Esophagus squamous epithelium (tissue), 4 donors: ENCODE results near the gene CSMD2.

Source experiments
- POLR2A ChIP-seq, 4 donors: fragments of 450-650 bp; IDR thresholded peaks; one replicate each; pipeline ENCODE4 v1.6.1; 2017; ENCODE audit warnings: antibody characterized with exemption in 4 of 4, mild to moderate bottlenecking in 4 of 4, moderate library complexity in 3 of 4
- TF ChIP-seq, protein P1 (sequence below), 6 experiments: fragments of 450-650 bp in 4 of 6; fragments of 200-600 bp in 2 of 6; sonication (generic) in 2 of 6; IDR thresholded peaks; one replicate each; pipeline ENCODE4 v1.5.1; 2016 to 2019; ENCODE audit warnings: antibody characterized with exemption in 6 of 6, mild to moderate bottlenecking in 4 of 6, moderate library complexity in 4 of 6

GRCh38 chr1:33741749-33742148 is 423.3 kb downstream of the CSMD2 start:
- TF ChIP-seq, protein P1, sequence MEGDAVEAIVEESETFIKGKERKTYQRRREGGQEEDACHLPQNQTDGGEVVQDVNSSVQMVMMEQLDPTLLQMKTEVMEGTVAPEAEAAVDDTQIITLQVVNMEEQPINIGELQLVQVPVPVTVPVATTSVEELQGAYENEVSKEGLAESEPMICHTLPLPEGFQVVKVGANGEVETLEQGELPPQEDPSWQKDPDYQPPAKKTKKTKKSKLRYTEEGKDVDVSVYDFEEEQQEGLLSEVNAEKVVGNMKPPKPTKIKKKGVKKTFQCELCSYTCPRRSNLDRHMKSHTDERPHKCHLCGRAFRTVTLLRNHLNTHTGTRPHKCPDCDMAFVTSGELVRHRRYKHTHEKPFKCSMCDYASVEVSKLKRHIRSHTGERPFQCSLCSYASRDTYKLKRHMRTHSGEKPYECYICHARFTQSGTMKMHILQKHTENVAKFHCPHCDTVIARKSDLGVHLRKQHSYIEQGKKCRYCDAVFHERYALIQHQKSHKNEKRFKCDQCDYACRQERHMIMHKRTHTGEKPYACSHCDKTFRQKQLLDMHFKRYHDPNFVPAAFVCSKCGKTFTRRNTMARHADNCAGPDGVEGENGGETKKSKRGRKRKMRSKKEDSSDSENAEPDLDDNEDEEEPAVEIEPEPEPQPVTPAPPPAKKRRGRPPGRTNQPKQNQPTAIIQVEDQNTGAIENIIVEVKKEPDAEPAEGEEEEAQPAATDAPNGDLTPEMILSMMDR (IDR thresholded peaks at IDR 0.05): no peak
- TF ChIP-seq POLR2A (IDR thresholded peaks at IDR 0.05): no peak
